Urinary bladder (tissue), 4 donors: ENCODE measurements around the gene MRPS23. TPM values are rescaled to one million over a fixed set of nuclear protein-coding genes. Genes with fewer than 3 reads are reported as not detected.
"Not testable (repeated sequence)": the region's sequence is repeated elsewhere in the genome, so short reads cannot be mapped to it uniquely, and the experiment has no call there.

ENCODE experiments used
- DNase-seq: peaks from one replicate; pipeline ENCODE4 v3.0.0-alpha.2; 2015; ENCODE audit errors: extremely low spot score
- H3K27ac ChIP-seq: one replicate; pipeline ENCODE4 v1.5.1; 2013; ENCODE audit warnings: low read depth, mild to moderate bottlenecking, moderate library complexity
- H3K36me3 ChIP-seq: one replicate; pipeline ENCODE4 v1.6.1; 2013; ENCODE audit warnings: mild to moderate bottlenecking, moderate library complexity; ENCODE audit not compliant: insufficient read depth
- H3K4me1 ChIP-seq: one replicate; pipeline ENCODE4 v1.6.1; 2013; ENCODE audit warnings: mild to moderate bottlenecking, moderate library complexity; ENCODE audit not compliant: insufficient read depth
- H3K4me3 ChIP-seq: one replicate; pipeline ENCODE4 v1.5.1; 2013; ENCODE audit warnings: low read depth, low read length
- WGBS: extraction: QIAGEN DNeasy Blood & Tissue Kit; methylation state at CpG from one replicate; pipeline ENCODE4 v1.1.7; 2013; 5-methylcytosine and 5-hydroxymethylcytosine counted together
- polyA plus RNA-seq: library from polyadenylated mRNA; stranded (reverse); fragments of 200-250 nt; gene quantifications from one replicate; pipeline ENCODE4 v1.2.3, GENCODE V29; 2013
- total RNA-seq: library from RNA; depleted of rRNA; stranded (reverse); fragments of >200 nt; gene quantifications from one replicate; pipeline ENCODE4 v1.2.3, GENCODE V29; 2014
- donor health status: healthy with polysubstance abuse.
- donor health status: healthy.

Gene MRPS23
- total and polyA plus RNA-seq, 2 donors, result 17.3 to 41.2 TPM

- DNase-seq, result no peak
- 60% methylated on average over 9 of the region's 9 CpGs for WGBS
- Histone ChIP-seq H3K4me1 (peaks cover 2% of the 10 kb centered on the region), H3K4me3 (no peak overlapping the region), H3K27ac (no peak overlapping the region), H3K36me3 (no peaks in the 10 kb centered on the region)
Measured at GRCh38 chr17:57852092-57852954, 2.5 kb upstream of the MRPS23 start.

GRCh38 chr17:57849163-57849873, 526 bp downstream of the MRPS23 start:
- no peak for DNase-seq
- Histone ChIP-seq H3K4me3 (peak overlapping the region; percentile 80), H3K36me3 (no peaks in the 10 kb centered on the region), H3K4me1 (peaks cover 2% of the 10 kb centered on the region), H3K27ac (peak overlapping the region; percentile 60)
- WGBS, result 13% methylated on average over 27 of the region's 27 CpGs

- DNase-seq, H3K36me3 ChIP-seq, H3K27ac ChIP-seq, H3K4me3 ChIP-seq, H3K4me1 ChIP-seq: not testable (repeated sequence)
- 86% methylated on average over 31 of the region's 32 CpGs for WGBS
Measured at GRCh38 chr17:57846056-57846945, 3.5 kb downstream of the MRPS23 start.

DNA sequence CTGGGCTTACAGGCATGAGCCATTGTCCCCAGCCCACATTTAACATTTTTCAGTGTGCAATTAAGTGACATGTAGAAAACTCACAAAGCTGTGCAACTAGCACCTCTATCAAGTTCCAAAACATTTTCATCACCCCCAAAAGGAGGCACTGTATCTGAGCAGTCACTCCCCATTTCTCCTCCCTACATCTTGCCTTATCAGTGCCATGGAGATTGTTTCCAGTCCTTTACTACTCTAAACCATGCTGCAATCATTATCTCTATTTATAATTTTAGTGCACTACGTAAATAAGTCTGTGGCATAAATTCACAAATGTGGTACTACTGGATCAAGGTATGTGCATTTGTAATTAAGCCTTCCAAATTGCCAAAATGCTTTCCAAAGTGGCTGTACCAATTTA, 7.6 kb downstream of the MRPS23 start:
- Histone ChIP-seq H3K36me3 (peaks cover 5% of the 10 kb centered on the region), H3K4me3 (no peak overlapping the region), H3K27ac (no peak overlapping the region), H3K4me1 (no peaks in the 10 kb centered on the region)
- DNase-seq, result no peak
- 83% methylated on average over 1 of the region's 1 CpG for whole genome bisulfite sequencing

GRCh38 chr17:57839571-57839923, 10.3 kb downstream of the MRPS23 start:
- Histone ChIP-seq H3K4me1 (no peaks in the 10 kb centered on the region), H3K4me3 (no peak overlapping the region), H3K36me3 (peaks cover 5% of the 10 kb centered on the region), H3K27ac (no peak overlapping the region)
- no peak for DNase-seq
- WGBS, result 93% methylated on average over 6 of the region's 6 CpGs

DNA sequence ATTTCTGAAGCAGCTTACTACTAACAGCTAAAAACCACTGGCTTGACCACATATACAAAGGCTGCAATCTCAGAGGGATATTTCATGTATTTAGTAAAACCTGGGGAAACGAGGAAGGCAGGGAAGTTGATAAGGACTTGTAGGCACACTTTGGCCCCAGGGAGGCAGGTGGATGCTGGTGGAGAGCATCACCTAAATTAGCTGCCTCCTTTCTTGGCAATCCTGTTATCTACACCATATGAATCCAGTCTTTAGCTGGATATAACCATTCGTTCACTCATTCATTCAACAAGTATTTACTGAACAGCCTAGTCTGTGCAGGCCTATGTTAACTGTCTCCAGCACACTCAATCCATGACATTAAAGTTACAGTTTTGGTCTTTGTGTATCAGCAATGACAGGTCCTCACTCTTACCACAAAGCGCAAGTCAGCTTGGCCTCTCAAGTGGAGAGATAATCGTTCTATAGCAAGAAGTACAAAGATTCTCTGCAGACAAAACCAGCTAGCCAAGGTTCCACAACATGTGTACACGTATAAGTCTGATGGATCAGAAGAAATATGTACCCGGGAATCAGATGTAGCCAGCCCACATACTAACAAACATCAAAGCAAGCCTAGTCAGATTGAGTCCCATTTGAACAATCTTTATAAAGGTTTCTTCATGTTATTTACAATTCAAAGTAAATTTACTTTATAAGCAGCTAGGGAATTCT, 10.8 kb downstream of the MRPS23 start:
- no peak overlapping the region for H3K4me3 ChIP-seq
- no peaks in the 10 kb centered on the region for H3K4me1 ChIP-seq
- no peak overlapping the region for H3K27ac ChIP-seq
- 72% methylated on average over 6 of the region's 6 CpGs for WGBS
- H3K36me3 ChIP-seq, result peaks cover 5% of the 10 kb centered on the region
- no peak for DNase-seq

- Histone ChIP-seq H3K4me1 (no peaks in the 10 kb centered on the region), H3K4me3 (no peak overlapping the region), H3K27ac (no peak overlapping the region), H3K36me3 (peaks cover 5% of the 10 kb centered on the region)
- WGBS, result 79% methylated on average over 4 of the region's 4 CpGs
- DNase-seq, result no peak
Measured at GRCh38 chr17:57838453-57838852, 11.4 kb downstream of the MRPS23 start.

DNA sequence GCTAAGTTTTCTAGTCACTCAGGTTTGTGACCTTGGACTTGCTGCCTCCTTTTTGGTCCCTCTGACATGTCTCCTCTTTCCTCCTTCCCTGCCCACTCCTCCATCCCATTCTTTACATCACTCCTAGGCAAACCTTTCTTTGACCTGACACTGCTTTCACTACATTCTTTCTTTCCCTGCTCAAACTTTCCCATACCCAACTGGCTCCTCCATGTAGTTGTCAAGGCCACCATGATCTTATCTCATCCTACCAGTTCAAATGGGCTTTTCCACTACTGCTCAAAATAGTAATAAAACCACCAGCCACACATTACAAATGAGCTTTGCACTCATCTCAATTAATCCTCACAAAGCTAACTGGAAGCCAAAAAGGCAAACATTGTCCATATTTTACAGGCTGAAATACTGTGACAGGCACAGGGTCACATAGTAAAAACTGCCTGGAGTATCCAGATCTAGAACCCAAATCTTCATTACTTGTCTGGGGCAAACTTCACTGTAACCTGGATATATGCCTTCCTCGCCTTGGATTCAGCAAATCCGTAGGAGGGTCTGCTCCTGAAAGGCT, 14.4 kb downstream of the MRPS23 start:
- WGBS, result 92% methylated on average over 2 of the region's 2 CpGs
- Histone ChIP-seq H3K4me3 (no peak overlapping the region), H3K36me3 (peaks cover 3% of the 10 kb centered on the region), H3K4me1 (no peaks in the 10 kb centered on the region), H3K27ac (no peak overlapping the region)
- DNase-seq, result no peak

DNA sequence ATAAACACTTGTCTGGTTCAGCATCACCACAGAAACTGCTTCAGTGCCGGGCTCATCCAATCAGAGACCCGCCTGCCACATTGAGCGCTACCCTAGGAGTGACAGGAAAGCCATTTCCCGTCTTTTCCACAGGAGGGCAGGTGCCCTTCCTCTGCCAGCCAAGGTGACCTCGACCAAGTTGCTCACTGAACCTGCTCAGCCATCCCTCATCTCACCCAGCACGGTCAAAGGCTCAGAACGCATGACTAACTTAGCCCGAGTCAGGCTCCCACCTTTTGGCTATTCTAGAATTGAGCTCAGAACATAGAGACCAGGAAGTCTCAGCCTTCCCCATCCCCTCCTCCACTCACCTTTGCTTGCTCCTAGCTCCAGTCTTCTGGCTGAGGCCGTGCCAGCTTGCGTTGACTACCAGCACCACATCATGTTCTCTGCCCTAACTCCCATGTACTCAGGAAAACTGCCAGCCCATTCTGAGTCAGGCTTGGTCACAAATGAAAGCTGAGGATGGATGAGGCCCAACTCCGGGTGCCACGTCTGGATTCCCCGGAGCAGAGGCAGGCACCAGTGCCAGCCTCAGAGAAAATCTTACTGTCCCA, 15.6 kb downstream of the MRPS23 start:
- H3K36me3 ChIP-seq, result peaks cover 3% of the 10 kb centered on the region
- no peaks in the 10 kb centered on the region for H3K4me1 ChIP-seq
- H3K27ac ChIP-seq, result no peak overlapping the region
- no peak overlapping the region for H3K4me3 ChIP-seq
- no peak for DNase-seq
- 67% methylated on average over 13 of the region's 13 CpGs for WGBS

DNA sequence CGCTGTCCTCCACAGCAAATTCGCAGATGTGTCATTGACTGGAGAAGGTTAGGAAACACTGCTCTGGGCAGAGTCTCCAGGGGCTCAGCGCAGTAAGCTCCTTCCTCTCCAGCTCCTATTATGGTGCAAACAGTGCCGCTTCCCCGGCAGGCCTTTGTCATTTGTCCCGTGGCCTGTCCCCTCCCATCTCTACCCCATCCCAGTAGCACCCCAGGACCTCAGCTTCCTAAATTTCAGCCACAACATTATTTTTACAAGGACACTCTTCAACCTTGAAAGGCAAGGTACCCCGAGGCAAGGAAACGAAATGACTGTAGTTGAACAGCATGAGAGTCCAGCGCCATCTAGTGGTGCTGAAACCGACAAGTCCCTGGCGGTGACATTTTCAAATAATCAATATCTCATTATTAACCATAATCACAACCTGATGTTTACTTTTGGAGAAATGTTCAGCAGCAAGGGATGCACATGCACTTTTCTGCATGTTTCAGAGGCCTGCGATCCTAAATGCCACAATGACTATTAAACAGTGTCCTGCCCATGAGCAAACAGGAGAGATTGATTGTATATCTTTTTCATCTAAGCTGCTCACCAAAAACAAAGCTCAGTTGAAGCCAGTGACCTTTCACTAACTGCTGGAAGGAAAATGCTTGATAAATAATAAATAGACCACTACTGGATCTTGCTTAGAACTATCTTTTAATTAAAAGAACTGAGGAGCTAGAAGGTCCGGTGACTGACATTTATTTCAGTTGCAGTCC, 16.5 kb downstream of the MRPS23 start:
- Histone ChIP-seq H3K36me3 (no peaks in the 10 kb centered on the region), H3K4me3 (peak overlapping the region; percentile 2), H3K27ac (peak overlapping the region; percentile 14), H3K4me1 (no peaks in the 10 kb centered on the region)
- DNase-seq, result no peak
- 7% methylated on average over 13 of the region's 13 CpGs for WGBS

DNA sequence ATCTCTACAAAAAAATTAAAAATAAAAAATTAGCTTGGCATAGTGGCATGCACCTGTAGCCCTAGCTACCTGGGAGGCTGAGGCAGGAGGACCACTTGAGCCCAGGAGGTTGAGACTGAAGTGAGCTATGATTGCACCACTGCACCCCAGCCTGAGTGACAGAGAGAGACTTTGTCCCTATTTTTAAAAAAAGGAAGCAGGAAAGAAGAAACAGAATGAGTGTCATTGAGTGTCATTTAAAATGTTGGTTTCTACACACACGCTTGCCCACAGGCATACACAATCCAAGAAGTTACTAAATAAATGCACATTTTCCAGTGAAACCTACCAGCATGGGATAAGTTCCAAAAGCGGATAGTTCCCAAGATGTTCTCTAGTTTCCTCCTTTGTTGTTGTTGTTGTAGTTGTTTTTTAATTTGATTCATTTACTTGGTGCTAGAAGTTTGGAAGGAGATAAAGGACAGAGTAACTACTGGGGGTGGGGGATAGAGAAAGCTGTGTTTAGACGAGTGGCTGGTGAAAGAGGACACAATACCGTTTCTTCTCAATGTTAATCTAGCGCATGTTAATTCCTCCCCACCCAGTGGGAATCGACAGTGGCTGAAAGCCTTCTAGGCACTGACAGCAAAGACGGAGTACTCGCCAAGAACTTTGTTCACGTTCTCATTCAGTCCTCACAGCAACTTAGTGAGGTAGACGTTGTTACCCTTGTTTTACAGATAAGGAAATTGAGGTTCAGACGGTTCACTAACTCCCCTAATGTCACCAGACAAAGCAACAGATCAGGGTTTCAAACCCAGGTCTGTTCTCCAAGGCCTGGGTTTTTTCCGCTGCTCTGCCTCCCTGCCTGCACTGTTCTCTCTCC, 17.3 kb downstream of the MRPS23 start:
- no peak for DNase-seq
- 23% methylated on average over 12 of the region's 12 CpGs for WGBS
- H3K4me1 ChIP-seq, result no peaks in the 10 kb centered on the region
- no peak overlapping the region for H3K4me3 ChIP-seq
- no peaks in the 10 kb centered on the region for H3K36me3 ChIP-seq
- peak overlapping the region; percentile 26 for H3K27ac ChIP-seq
